GM21381 (cell line): ENCODE data around the gene ETDB.
A peak's percentile ranks its signal among the peaks of the same experiment; 100 is the strongest.
"Not testable (repeated sequence)": the region's sequence is repeated elsewhere in the genome, so short reads cannot be mapped to it uniquely, and the experiment has no call there.

Experiments used
- ATAC-seq: cut with Tn5 transposase; IDR thresholded peaks from one replicate; pipeline ENCODE4 v1.9.1; 2021; ENCODE audit warnings: mild to moderate bottlenecking, moderate library complexity; ENCODE audit not compliant: unreplicated experiment

ETDB gene

GRCh38 chrX:135120056-135120576, at the start of gene ETDB:
Gene ETDB, minus strand, starts transcription at chrX:135120526. Its CDS starts 1,265 bp downstream, at chrX:135119261.
- ATAC-seq: not testable (repeated sequence)

GRCh38 chrX:135169534-135169933, 49.2 kb upstream of the ETDB start:
- ATAC-seq: not testable (repeated sequence)

- no peak for ATAC-seq
Observed at GRCh38 chrX:135168486-135168885, 48.2 kb upstream of the ETDB start.

- ATAC-seq: not testable (repeated sequence)
Observed at GRCh38 chrX:135154688-135155087, 34.4 kb upstream of the ETDB start.

- ATAC-seq: not testable (repeated sequence)
Observed at GRCh38 chrX:135126145-135126544, 5.8 kb upstream of the ETDB start.

- ATAC-seq: not testable (repeated sequence)
Observed at GRCh38 chrX:135116064-135116463, 4.3 kb downstream of the ETDB start.

- peak; percentile 92 for ATAC-seq
Observed at GRCh38 chrX:135114392-135114791, 5.9 kb downstream of the ETDB start.

- ATAC-seq: no peak
Observed at GRCh38 chrX:135112743-135113142, 7.6 kb downstream of the ETDB start.

GRCh38 chrX:135112096-135112729, 8.1 kb downstream of the ETDB start:
- ATAC-seq: no peak

- no peak for ATAC-seq
Observed at GRCh38 chrX:135109554-135109953, 10.8 kb downstream of the ETDB start.

GRCh38 chrX:135099493-135099783, 20.9 kb downstream of the ETDB start:
- no peak for ATAC-seq

GRCh38 chrX:135097196-135097744, 23.1 kb downstream of the ETDB start:
- not testable (repeated sequence) for ATAC-seq

GRCh38 chrX:135095715-135096114, 24.6 kb downstream of the ETDB start:
- no peak for ATAC-seq

GRCh38 chrX:135094726-135095125, 25.6 kb downstream of the ETDB start:
- ATAC-seq: no peak

GRCh38 chrX:135089126-135089525, 31.2 kb downstream of the ETDB start:
- no peak for ATAC-seq

GRCh38 chrX:135087867-135088266, 32.5 kb downstream of the ETDB start:
- ATAC-seq: no peak

GRCh38 chrX:135086197-135086854, 34.0 kb downstream of the ETDB start:
- ATAC-seq: peak; percentile 60

GRCh38 chrX:135081693-135082404, 38.5 kb downstream of the ETDB start:
- ATAC-seq: no peak
